ENCODE data around the gene DDX21. TPM values are rescaled to one million over a fixed set of nuclear protein-coding genes. Genes with fewer than 3 reads are reported as not detected.
A peak's percentile ranks its signal among the peaks of the same experiment; 100 is the strongest.
"Not testable (repeated sequence)": the region's sequence is repeated elsewhere in the genome, so short reads cannot be mapped to it uniquely, and the experiment has no call there.

DDX21 gene
- polyA plus RNA-seq (2013): 79.4 TPM

DNA sequence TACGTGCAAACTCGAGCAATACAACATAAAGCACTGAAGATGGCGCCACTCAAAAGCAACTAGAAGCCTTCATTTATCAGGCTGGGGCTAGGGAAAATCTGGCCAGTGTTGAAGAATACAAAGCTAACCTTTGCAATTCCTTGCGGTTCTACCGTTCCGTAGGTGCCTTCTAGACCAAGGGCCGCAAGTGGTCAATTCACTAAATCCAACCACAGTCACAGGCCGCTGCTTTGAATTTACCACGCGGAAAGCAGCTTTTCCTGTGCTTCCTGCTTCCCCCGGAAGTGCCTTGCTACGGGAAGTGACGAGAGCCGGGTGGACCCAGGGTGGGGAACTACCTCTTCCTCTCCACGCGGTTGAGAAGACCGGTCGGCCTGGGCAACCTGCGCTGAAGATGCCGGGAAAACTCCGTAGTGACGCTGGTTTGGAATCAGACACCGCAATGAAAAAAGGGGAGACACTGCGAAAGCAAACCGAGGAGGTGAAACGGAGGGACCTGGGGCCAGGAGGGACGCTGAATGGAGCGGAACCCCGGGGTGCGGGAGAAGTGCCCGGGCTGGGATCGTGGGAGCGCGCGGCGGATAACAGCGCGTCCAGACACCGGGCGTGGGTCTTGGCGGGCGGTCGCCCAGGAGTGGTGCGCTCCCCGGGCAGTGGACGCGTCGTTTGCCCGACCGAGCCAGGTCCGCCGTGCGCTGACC is at the start of gene DDX21:
Gene DDX21, plus strand, starts transcription at position 339 of the 701 bp plus-strand sequence. Its CDS starts 56 bp downstream, at position 395.
- peak; percentile 93 to 96 (median 95) for DNase-seq
- peaks cover 9 to 30% (median 20%) of the 10 kb centered on the region in 4 experiments for H3K4me1 ChIP-seq (ENCODE audit: control extremely low read depth in 1 of 4, control insufficient read depth in 4 of 4, insufficient read depth in 4 of 4, low read length in 3 of 4)
- ChIA-PET POLR2A (interaction anchor here (0.8 kb wide), 1 partner anchor 14 kb away, joined by 4 read pairs; no protein-coding TSS in a partner anchor), CTCF (interaction anchor here (0.8 to 4.7 kb wide), 11 partner anchors 13 to 166 kb away, joined by 3 to 16 read pairs (median 3); no protein-coding TSS in a partner anchor)
- peak within 1 kb of the TSS; percentile 86 to 94 for H3K27ac ChIP-seq (ENCODE audit: insufficient read depth in 1 of 2, low read depth in 1 of 2, low read length in 2 of 2, poor library complexity in 1 of 2, severe bottlenecking in 2 of 2)
- peaks cover 3 to 32% (median 9%) of the 10 kb centered on the region in 4 experiments for H3K36me3 ChIP-seq (ENCODE audit: control insufficient read depth in 4 of 4, insufficient read depth in 4 of 4, low read length in 3 of 4)
- no peaks in the 10 kb centered on the region for H3K27me3 ChIP-seq (replicated peaks in 2 of 5; ENCODE audit: control insufficient read depth in 4 of 5, insufficient read depth in 5 of 5, low read length in 4 of 5)
- H3K4me3 ChIP-seq (ENCODE audit: control insufficient read depth in 1 of 7, extremely low read depth in 1 of 7, insufficient read depth in 4 of 7, low read depth in 2 of 7, low read length in 6 of 7): peak within 1 kb of the TSS; percentile 79 to 99 (median 94)
- no peaks in the 10 kb centered on the region for H3K9me3 ChIP-seq (ENCODE audit: control extremely low read depth in 1 of 5, control insufficient read depth in 4 of 5, insufficient read depth in 2 of 5, low read depth in 1 of 5, low read length in 4 of 5)
- 0% methylated on average over 53 of the region's 53 CpGs for WGBS (ENCODE audit: insufficient coverage)

GRCh38 chr10:68924593-68924992 is 31.4 kb upstream of the DDX21 start:
- H3K9me3 ChIP-seq (ENCODE audit: control extremely low read depth in 1 of 5, control insufficient read depth in 4 of 5, insufficient read depth in 2 of 5, low read depth in 1 of 5, low read length in 4 of 5): no peaks in the 10 kb centered on the region
- no peak overlapping the region for H3K4me3 ChIP-seq (ENCODE audit: control insufficient read depth in 1 of 7, extremely low read depth in 1 of 7, insufficient read depth in 4 of 7, low read depth in 2 of 7, low read length in 6 of 7)
- no peaks in the 10 kb centered on the region for H3K27me3 ChIP-seq (replicated peaks in 2 of 5; ENCODE audit: control insufficient read depth in 4 of 5, insufficient read depth in 5 of 5, low read length in 4 of 5)
- no peak overlapping the region for H3K27ac ChIP-seq (ENCODE audit: insufficient read depth in 1 of 2, low read depth in 1 of 2, low read length in 2 of 2, poor library complexity in 1 of 2, severe bottlenecking in 2 of 2)
- CTCF ChIA-PET: interaction anchor here (1.0 to 2.6 kb wide), 2 partner anchors 10 to 14 kb away, joined by 4 to 8 read pairs; no protein-coding TSS in a partner anchor
- peaks cover 9 to 45% (median 24%) of the 10 kb centered on the region in 4 experiments for H3K36me3 ChIP-seq (ENCODE audit: control insufficient read depth in 4 of 4, insufficient read depth in 4 of 4, low read length in 3 of 4)
- H3K4me1 ChIP-seq (ENCODE audit: control extremely low read depth in 1 of 4, control insufficient read depth in 4 of 4, insufficient read depth in 4 of 4, low read length in 3 of 4): no peaks in the 10 kb centered on the region
- POLR2A ChIA-PET: interaction anchor here (0.6 kb wide), 2 partner anchors 15 to 281 kb away, joined by 3 read pairs; no protein-coding TSS in a partner anchor
- DNase-seq: no peak

DNA sequence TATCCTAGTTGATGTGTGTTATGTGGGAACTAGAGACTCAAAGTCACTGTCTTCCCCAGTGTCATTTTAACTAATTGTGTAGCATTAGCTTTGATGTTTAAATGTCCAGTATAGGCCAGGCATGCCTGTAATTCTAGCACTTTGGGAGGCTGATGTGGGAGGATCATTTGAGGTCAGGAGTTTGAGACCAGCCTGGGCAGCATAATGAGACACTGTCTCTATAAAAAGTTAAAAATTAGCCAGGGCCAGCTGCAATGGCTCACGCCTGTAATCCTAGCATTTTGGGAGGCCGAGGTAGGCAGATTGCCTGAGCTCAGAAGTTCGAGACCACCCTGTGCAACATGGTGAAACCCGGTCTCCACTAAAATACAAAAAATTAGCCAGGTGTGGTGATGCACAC is 30.5 kb upstream of the DDX21 start:
- Histone ChIP-seq H3K27me3 (replicated peaks in 2 of 5; ENCODE audit: control insufficient read depth in 4 of 5, insufficient read depth in 5 of 5, low read length in 4 of 5) (no peaks in the 10 kb centered on the region), H3K9me3 (ENCODE audit: control extremely low read depth in 1 of 5, control insufficient read depth in 4 of 5, insufficient read depth in 2 of 5, low read depth in 1 of 5, low read length in 4 of 5) (no peaks in the 10 kb centered on the region), H3K27ac (ENCODE audit: insufficient read depth in 1 of 2, low read depth in 1 of 2, low read length in 2 of 2, poor library complexity in 1 of 2, severe bottlenecking in 2 of 2) (no peak overlapping the region), H3K4me3 (ENCODE audit: control insufficient read depth in 1 of 7, extremely low read depth in 1 of 7, insufficient read depth in 4 of 7, low read depth in 2 of 7, low read length in 6 of 7) (no peak overlapping the region), H3K4me1 (ENCODE audit: control extremely low read depth in 1 of 4, control insufficient read depth in 4 of 4, insufficient read depth in 4 of 4, low read length in 3 of 4) (no peaks in the 10 kb centered on the region), H3K36me3 (ENCODE audit: control insufficient read depth in 4 of 4, insufficient read depth in 4 of 4, low read length in 3 of 4) (peaks cover 6 to 44% (median 21%) of the 10 kb centered on the region in 4 experiments)
- CTCF ChIA-PET: interaction anchor here (1.0 to 2.0 kb wide), 3 partner anchors 15 to 26 kb away, joined by 3 to 5 read pairs (median 3); no protein-coding TSS in a partner anchor
- DNase-seq: no peak
- 100% methylated on average over 4 of the region's 4 CpGs for WGBS (ENCODE audit: insufficient coverage)
- POLR2A ChIA-PET: no interaction called here

DNA sequence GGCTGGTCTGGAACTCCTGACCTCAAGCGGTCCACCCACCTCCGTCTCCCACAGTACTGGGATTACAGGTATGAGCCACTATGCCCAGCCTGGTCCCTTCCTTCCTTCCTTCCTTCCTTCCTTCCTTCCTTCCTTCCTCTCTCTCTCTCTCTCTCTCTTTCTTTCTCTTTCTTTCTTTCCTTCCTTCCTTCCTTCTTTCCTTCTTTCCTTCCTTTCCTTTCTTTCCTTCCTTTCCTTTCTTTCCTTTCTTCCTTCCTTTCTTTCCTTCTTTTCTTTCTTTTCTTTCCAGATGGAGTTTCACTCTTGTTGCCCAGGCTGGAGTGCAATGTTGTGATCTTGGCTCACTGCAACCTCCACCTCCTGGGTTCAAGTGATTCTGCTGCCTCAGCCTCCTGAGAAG is 26.8 kb upstream of the DDX21 start:
- POLR2A ChIA-PET; H3K4me3 ChIP-seq (ENCODE audit: control insufficient read depth in 1 of 7, extremely low read depth in 1 of 7, insufficient read depth in 4 of 7, low read depth in 2 of 7, low read length in 6 of 7); DNase-seq; H3K9me3 ChIP-seq (ENCODE audit: control extremely low read depth in 1 of 5, control insufficient read depth in 4 of 5, insufficient read depth in 2 of 5, low read depth in 1 of 5, low read length in 4 of 5); CTCF ChIA-PET; H3K27ac ChIP-seq (ENCODE audit: insufficient read depth in 1 of 2, low read depth in 1 of 2, low read length in 2 of 2, poor library complexity in 1 of 2, severe bottlenecking in 2 of 2); H3K27me3 ChIP-seq (replicated peaks in 2 of 5; ENCODE audit: control insufficient read depth in 4 of 5, insufficient read depth in 5 of 5, low read length in 4 of 5); H3K4me1 ChIP-seq (ENCODE audit: control extremely low read depth in 1 of 4, control insufficient read depth in 4 of 4, insufficient read depth in 4 of 4, low read length in 3 of 4): not testable (repeated sequence)
- H3K36me3 ChIP-seq (ENCODE audit: control insufficient read depth in 4 of 4, insufficient read depth in 4 of 4, low read length in 3 of 4): peaks cover 0 to 40% (median 21%) of the 10 kb centered on the region in 4 experiments
- 80% methylated on average over 1 of the region's 2 CpGs for WGBS (ENCODE audit: insufficient coverage)

GRCh38 chr10:68929888-68930287 is 26.1 kb upstream of the DDX21 start:
- peaks cover 0 to 42% (median 21%) of the 10 kb centered on the region in 4 experiments for H3K36me3 ChIP-seq (ENCODE audit: control insufficient read depth in 4 of 4, insufficient read depth in 4 of 4, low read length in 3 of 4)
- DNase-seq; H3K27ac ChIP-seq (ENCODE audit: insufficient read depth in 1 of 2, low read depth in 1 of 2, low read length in 2 of 2, poor library complexity in 1 of 2, severe bottlenecking in 2 of 2); H3K9me3 ChIP-seq (ENCODE audit: control extremely low read depth in 1 of 5, control insufficient read depth in 4 of 5, insufficient read depth in 2 of 5, low read depth in 1 of 5, low read length in 4 of 5); H3K4me3 ChIP-seq (ENCODE audit: control insufficient read depth in 1 of 7, extremely low read depth in 1 of 7, insufficient read depth in 4 of 7, low read depth in 2 of 7, low read length in 6 of 7); CTCF ChIA-PET; H3K4me1 ChIP-seq (ENCODE audit: control extremely low read depth in 1 of 4, control insufficient read depth in 4 of 4, insufficient read depth in 4 of 4, low read length in 3 of 4); POLR2A ChIA-PET; H3K27me3 ChIP-seq (replicated peaks in 2 of 5; ENCODE audit: control insufficient read depth in 4 of 5, insufficient read depth in 5 of 5, low read length in 4 of 5): not testable (repeated sequence)
- 96% methylated on average over 3 of the region's 8 CpGs for WGBS (ENCODE audit: insufficient coverage)

GRCh38 chr10:68932860-68933259 is 23.1 kb upstream of the DDX21 start:
- H3K36me3 ChIP-seq (ENCODE audit: control insufficient read depth in 4 of 4, insufficient read depth in 4 of 4, low read length in 3 of 4): peaks cover 7 to 44% (median 29%) of the 10 kb centered on the region in 4 experiments
- H3K9me3 ChIP-seq (ENCODE audit: control extremely low read depth in 1 of 5, control insufficient read depth in 4 of 5, insufficient read depth in 2 of 5, low read depth in 1 of 5, low read length in 4 of 5); DNase-seq; H3K4me1 ChIP-seq (ENCODE audit: control extremely low read depth in 1 of 4, control insufficient read depth in 4 of 4, insufficient read depth in 4 of 4, low read length in 3 of 4); H3K27me3 ChIP-seq (replicated peaks in 2 of 5; ENCODE audit: control insufficient read depth in 4 of 5, insufficient read depth in 5 of 5, low read length in 4 of 5); H3K4me3 ChIP-seq (ENCODE audit: control insufficient read depth in 1 of 7, extremely low read depth in 1 of 7, insufficient read depth in 4 of 7, low read depth in 2 of 7, low read length in 6 of 7); H3K27ac ChIP-seq (ENCODE audit: insufficient read depth in 1 of 2, low read depth in 1 of 2, low read length in 2 of 2, poor library complexity in 1 of 2, severe bottlenecking in 2 of 2); POLR2A ChIA-PET: not testable (repeated sequence)
- CTCF ChIA-PET: interaction anchor here (0.9 to 1.8 kb wide), 2 partner anchors 11 to 23 kb away, joined by 3 to 5 read pairs; partner anchors contain the start of gene DDX21
- WGBS (ENCODE audit: insufficient coverage): 100% methylated on average over 2 of the region's 3 CpGs

DNA sequence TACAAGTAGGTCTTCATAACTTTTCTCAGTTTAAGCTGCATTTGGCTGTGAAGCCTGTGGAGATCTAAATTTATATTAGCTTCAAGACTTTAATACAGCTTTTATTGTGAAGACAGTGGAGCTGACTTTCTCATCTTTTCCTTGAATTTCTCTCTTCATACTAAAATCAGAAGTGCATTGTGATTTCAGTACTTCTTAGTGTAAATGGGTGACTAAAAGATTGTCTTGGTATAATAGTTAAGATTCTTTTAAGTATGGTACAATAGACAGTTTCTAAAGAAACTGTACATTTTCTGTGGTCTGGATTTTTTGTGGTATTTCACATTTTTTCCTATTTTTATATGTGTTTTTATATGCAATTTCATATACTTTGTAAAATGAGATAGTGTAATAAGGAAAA is 21.0 kb upstream of the DDX21 start:
- Histone ChIP-seq H3K4me3 (ENCODE audit: control insufficient read depth in 1 of 7, extremely low read depth in 1 of 7, insufficient read depth in 4 of 7, low read depth in 2 of 7, low read length in 6 of 7) (no peak overlapping the region), H3K4me1 (ENCODE audit: control extremely low read depth in 1 of 4, control insufficient read depth in 4 of 4, insufficient read depth in 4 of 4, low read length in 3 of 4) (no peaks in the 10 kb centered on the region), H3K27ac (ENCODE audit: insufficient read depth in 1 of 2, low read depth in 1 of 2, low read length in 2 of 2, poor library complexity in 1 of 2, severe bottlenecking in 2 of 2) (no peak overlapping the region), H3K36me3 (ENCODE audit: control insufficient read depth in 4 of 4, insufficient read depth in 4 of 4, low read length in 3 of 4) (peaks cover 15 to 62% (median 36%) of the 10 kb centered on the region in 4 experiments), H3K27me3 (replicated peaks in 2 of 5; ENCODE audit: control insufficient read depth in 4 of 5, insufficient read depth in 5 of 5, low read length in 4 of 5) (no peaks in the 10 kb centered on the region), H3K9me3 (ENCODE audit: control extremely low read depth in 1 of 5, control insufficient read depth in 4 of 5, insufficient read depth in 2 of 5, low read depth in 1 of 5, low read length in 4 of 5) (no peaks in the 10 kb centered on the region)
- POLR2A ChIA-PET: no interaction called here
- no peak for DNase-seq
- CTCF ChIA-PET: interaction anchor here (0.9 to 1.1 kb wide), 2 partner anchors 11 to 21 kb away, joined by 3 read pairs; partner anchors contain the start of gene DDX21

Measured in common myeloid progenitor, CD34-positive (primary cell).